Measurements from ENCODE around the gene TSKS. TPM values are rescaled to one million over a fixed set of nuclear protein-coding genes. Genes with fewer than 3 reads are reported as not detected.

The TSKS gene
- polyA plus RNA-seq, 3 donors, result 0.22 to 2.5 (median 1.1) TPM

- H3K27ac ChIP-seq (ENCODE audit: low read depth, low read length), result no peak overlapping the region
- 84 to 95% (median 88%) methylated on average over 5 of the region's 5 CpGs for WGBS, 3 donors
These were observed 63.7 kb downstream of the TSKS start for GRCh38 chr19:49699364-49699763.

- WGBS, 3 donors, result 87 to 95% (median 94%) methylated on average over 7 of the region's 7 CpGs
- no peak overlapping the region for H3K27ac ChIP-seq (ENCODE audit: low read depth, low read length)
These were observed 66.2 kb downstream of the TSKS start for GRCh38 chr19:49696865-49697264.

GRCh38 chr19:49696115-49696514 lies 67.0 kb downstream of the TSKS start:
- WGBS, 3 donors, result 82 to 93% (median 85%) methylated on average over 6 of the region's 6 CpGs

GRCh38 chr19:49692147-49692506 lies 71.0 kb downstream of the TSKS start:
- WGBS, 3 donors, result 65 to 70% (median 69%) methylated on average over 16 of the region's 16 CpGs
- no peak overlapping the region for H3K27ac ChIP-seq (ENCODE audit: low read depth, low read length)

More at GRCh38 chr19:49696115-49696514, 67.0 kb downstream of the TSKS start:
- H3K27ac ChIP-seq (ENCODE audit: low read depth, low read length), result no peak overlapping the region

- no peak overlapping the region for H3K27ac ChIP-seq (ENCODE audit: low read depth, low read length)
- WGBS, 3 donors, result 9 to 17% (median 12%) methylated on average over 37 to 39 of the region's 39 CpGs
These were observed 71.6 kb downstream of the TSKS start for GRCh38 chr19:49691243-49692146.

- WGBS, 3 donors, result 2 to 4% (median 3%) methylated on average over 38 of the region's 38 CpGs
- H3K27ac ChIP-seq (ENCODE audit: low read depth, low read length), result no peak within 1 kb of the TSS
These were observed 72.4 kb downstream of the TSKS start, which contains the start of gene CPT1C for GRCh38 chr19:49690656-49691242. CPT1C (plus strand) TSS chr19:49691116; CDS start chr19:49692253, 1,137 bp downstream.

- H3K27ac ChIP-seq (ENCODE audit: low read depth, low read length), result no peak overlapping the region
- 8 to 16% (median 13%) methylated on average over 36 to 39 of the region's 39 CpGs for WGBS, 3 donors
These were observed 72.9 kb downstream of the TSKS start for GRCh38 chr19:49690079-49690655.

Other genes with a start within 250 kb of the TSKS start
- 10 to 100 TPM in 2 of 3 donors, 1 to 10 TPM in 1; 7.8 to 61.6 (median 33.7) TPM for gene RCN3, start 235.3 kb downstream of the TSKS start, polyA plus RNA-seq
- 10 to 100 TPM; 61.0 to 95.7 (median 77.8) TPM for gene NOSIP, start 182.8 kb downstream of the TSKS start, polyA plus RNA-seq
- gene PRRG2, start 182.0 kb downstream of the TSKS start, polyA plus RNA-seq, result 10 to 100 TPM in 1 of 3 donors, 1 to 10 TPM in 2; 2.9 to 11.7 (median 3.0) TPM
- gene PRR12, start 172.1 kb downstream of the TSKS start, polyA plus RNA-seq, result 10 to 100 TPM in 1 of 3 donors, 1 to 10 TPM in 2; 5.1 to 11.5 (median 7.3) TPM
- 100 to 1,000 TPM in 2 of 3 donors, 10 to 100 TPM in 1; 31.9 to 302 (median 198) TPM for gene RRAS, start 123.2 kb downstream of the TSKS start, polyA plus RNA-seq
- 10 to 100 TPM; 12.7 to 23.5 (median 17.4) TPM for gene SCAF1, start 121.1 kb downstream of the TSKS start, polyA plus RNA-seq
- gene IRF3, start 97.4 kb downstream of the TSKS start, polyA plus RNA-seq, result 10 to 100 TPM; 45.8 to 76.0 (median 56.6) TPM
- 10 to 100 TPM; 14.1 to 18.4 (median 15.4) TPM for gene BCL2L12, start 97.4 kb downstream of the TSKS start, polyA plus RNA-seq
- 100 to 1,000 TPM in 2 of 3 donors, 10 to 100 TPM in 1; 80.2 to 153 (median 118) TPM for gene PRMT1, start 86.0 kb downstream of the TSKS start, polyA plus RNA-seq
- 1 to 10 TPM; 1.0 to 2.5 (median 1.0) TPM for gene ADM5, start 73.7 kb downstream of the TSKS start, polyA plus RNA-seq
- gene CPT1C, start 72.2 kb downstream of the TSKS start, polyA plus RNA-seq, result 10 to 100 TPM in 1 of 3 donors, 1 to 10 TPM in 2; 1.8 to 12.1 (median 3.2) TPM
- 10 to 100 TPM; 49.3 to 82.4 (median 75.9) TPM for gene AP2A1, start 3.7 kb upstream of the TSKS start, polyA plus RNA-seq
- gene FUZ, start 50.0 kb upstream of the TSKS start, polyA plus RNA-seq, result 10 to 100 TPM; 19.3 to 21.8 (median 20.9) TPM
- 10 to 100 TPM; 21.8 to 38.8 (median 22.4) TPM for gene MED25, start 55.0 kb upstream of the TSKS start, polyA plus RNA-seq
- 10 to 100 TPM; 69.1 to 76.8 (median 73.5) TPM for gene PTOV1, start 87.9 kb upstream of the TSKS start, polyA plus RNA-seq
- gene PNKP, start 104.3 kb upstream of the TSKS start, polyA plus RNA-seq, result 10 to 100 TPM; 29.7 to 50.9 (median 45.8) TPM
- gene AKT1S1, start 114.0 kb upstream of the TSKS start, polyA plus RNA-seq, result 10 to 100 TPM; 21.6 to 43.5 (median 41.7) TPM
- 10 to 100 TPM; 35.7 to 46.6 (median 37.0) TPM for gene TBC1D17, start 114.4 kb upstream of the TSKS start, polyA plus RNA-seq
- 1 to 10 TPM in 1 of 3 donors, under 1 TPM in 1, not detected in 1; 0.63 to 1.5 TPM for gene IL4I1, start 133.6 kb upstream of the TSKS start, polyA plus RNA-seq
- gene ATF5, start 165.9 kb upstream of the TSKS start, polyA plus RNA-seq, result 10 to 100 TPM; 37.0 to 77.0 (median 41.7) TPM
- 10 to 100 TPM; 15.0 to 22.3 (median 16.4) TPM for gene NUP62, start 166.2 kb upstream of the TSKS start, polyA plus RNA-seq
- gene SIGLEC11, start 197.9 kb upstream of the TSKS start, polyA plus RNA-seq, result 1 to 10 TPM in 2 of 3 donors, under 1 TPM in 1; 0.35 to 3.2 (median 1.9) TPM